A375 (cell line): Measurements from ENCODE around the gene YIF1A. TPM values are rescaled to one million over a fixed set of nuclear protein-coding genes. Genes with fewer than 3 reads are reported as not detected.

Experiments
- total RNA-seq: library from RNA; depleted of rRNA; stranded (reverse); fragments of >200 nt; shearing (Covaris generic); gene quantifications from 2 replicates; pipeline ENCODE4 v1.2.3, GENCODE V29; 2014; rRNA removed

YIF1A gene
- total RNA-seq: 105 and 132 TPM in 2 replicates

GRCh38 chr11:66288671-66289547, at the start of gene YIF1A:
Gene YIF1A, minus strand, starts transcription at chr11:66289143. Its CDS starts 158 bp downstream, at chr11:66288985.

GRCh38 chr11:66336234-66337102, 47.5 kb upstream of the YIF1A start, which contains the start of gene RIN1:
Gene RIN1, minus strand, starts transcription at chr11:66336434. Its CDS starts 32 bp downstream, at chr11:66336402.

GRCh38 chr11:66316849-66317251, 27.9 kb upstream of the YIF1A start, which contains the start of gene CD248:
Gene CD248, minus strand, starts transcription at chr11:66317044. Its CDS starts 17 bp downstream, at chr11:66317027.

GRCh38 chr11:66291706-66292542, 3.0 kb upstream of the YIF1A start, which contains the start of gene TMEM151A:
Gene TMEM151A, plus strand, starts transcription at chr11:66291894. Its CDS starts 120 bp downstream, at chr11:66292014.

GRCh38 chr11:66277471-66278362, 11.2 kb downstream of the YIF1A start, which contains the start of gene CNIH2:
Gene CNIH2, plus strand, starts transcription at chr11:66278175. Its CDS starts 282 bp downstream, at chr11:66278457.

GRCh38 chr11:66268244-66268951, 20.5 kb downstream of the YIF1A start, which contains the start of gene RAB1B:
Gene RAB1B, plus strand, starts transcription at chr11:66268639. Its CDS starts 41 bp downstream, at chr11:66268680.

Other genes starting within 250 kb of the YIF1A start
- gene GAL3ST3, start 240.0 kb downstream of the YIF1A start, total RNA-seq: 0.30 and 0.34 TPM in 2 replicates
- 306 and 311 TPM in 2 replicates for gene SF3B2, start 236.8 kb downstream of the YIF1A start, total RNA-seq
- gene PACS1, start 218.9 kb downstream of the YIF1A start, total RNA-seq: 14.2 and 15.2 TPM in 2 replicates
- gene KLC2, start 31.4 kb downstream of the YIF1A start, total RNA-seq: 23.0 and 24.2 TPM in 2 replicates
- 158 and 177 TPM in 2 replicates for gene RAB1B, start 20.5 kb downstream of the YIF1A start, total RNA-seq
- gene CNIH2, start 11.0 kb downstream of the YIF1A start, total RNA-seq: 8.3 and 12.4 TPM in 2 replicates
- 0.08 TPM in 1 of 2 replicates, not detected in the other for gene TMEM151A, start 2.8 kb upstream of the YIF1A start, total RNA-seq
- gene CD248, start 27.9 kb upstream of the YIF1A start, total RNA-seq: not detected in 2 replicates
- gene RIN1, start 47.3 kb upstream of the YIF1A start, total RNA-seq: 43.6 and 47.2 TPM in 2 replicates
- gene BRMS1, start 56.0 kb upstream of the YIF1A start, total RNA-seq: 67.3 and 77.0 TPM in 2 replicates
- gene B4GAT1, start 58.5 kb upstream of the YIF1A start, total RNA-seq: 24.9 and 28.6 TPM in 2 replicates
- 4.5 and 6.0 TPM in 2 replicates for gene SLC29A2, start 82.6 kb upstream of the YIF1A start, total RNA-seq
- gene NPAS4, start 131.9 kb upstream of the YIF1A start, total RNA-seq: not detected in 2 replicates
- gene MRPL11, start 149.7 kb upstream of the YIF1A start, total RNA-seq: 109 and 113 TPM in 2 replicates
- gene PELI3, start 177.8 kb upstream of the YIF1A start, total RNA-seq: 12.8 and 15.4 TPM in 2 replicates
- 71.8 and 82.1 TPM in 2 replicates for gene DPP3, start 191.3 kb upstream of the YIF1A start, total RNA-seq
- gene BBS1, start 221.5 kb upstream of the YIF1A start, total RNA-seq: 22.4 and 28.0 TPM in 2 replicates